Measurements from ENCODE around the gene ZNF407. TPM values are rescaled to one million over a fixed set of nuclear protein-coding genes. Genes with fewer than 3 reads are reported as not detected.

Gene ZNF407
- total RNA-seq, 2 donors from 2014 or later = 11.7 to 22.2 TPM

DNA sequence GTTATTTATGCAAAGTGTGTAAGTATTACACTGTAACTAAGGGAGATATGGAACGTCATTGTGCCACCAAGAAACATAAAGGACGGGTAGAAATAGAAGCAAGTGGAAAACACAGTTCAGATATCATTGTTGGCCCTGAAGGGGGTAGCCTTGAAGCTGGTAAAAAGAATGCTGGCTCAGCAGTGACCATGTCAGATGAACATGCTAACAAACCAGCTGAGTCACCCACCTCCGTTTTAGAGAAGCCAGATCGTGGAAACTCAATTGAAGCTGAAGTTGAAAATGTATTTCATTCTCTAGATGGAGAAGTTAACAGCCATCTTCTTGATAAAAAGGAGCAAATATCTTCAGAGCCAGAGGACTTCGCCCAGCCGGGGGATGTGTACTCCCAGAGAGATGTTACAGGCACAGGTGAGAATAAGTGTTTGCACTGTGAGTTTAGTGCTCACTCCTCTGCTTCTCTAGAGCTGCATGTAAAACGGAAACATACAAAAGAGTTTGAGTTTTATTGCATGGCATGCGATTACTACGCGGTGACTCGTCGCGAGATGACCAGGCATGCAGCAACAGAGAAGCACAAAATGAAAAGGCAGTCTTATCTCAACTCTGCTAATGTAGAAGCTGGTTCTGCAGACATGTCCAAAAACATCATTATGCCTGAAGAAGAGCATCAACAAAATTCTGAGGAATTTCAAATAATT lies 36.1 kb downstream of the ZNF407 start:
- Histone ChIP-seq H3K4me3 (no peak overlapping the region), H3K4me1 (replicated peaks) (no peaks in the 10 kb centered on the region), H3K36me3 (no peaks in the 10 kb centered on the region), H3K27me3 (replicated peaks; ENCODE audit: insufficient read depth) (no peaks in the 10 kb centered on the region), H3K27ac (no peak overlapping the region), H3K9me3 (no peaks in the 10 kb centered on the region)
- TF ChIP-seq POLR2AphosphoS5 (IDR thresholded peaks at IDR 0.05) = no peak
- TF ChIP-seq, protein P1, sequence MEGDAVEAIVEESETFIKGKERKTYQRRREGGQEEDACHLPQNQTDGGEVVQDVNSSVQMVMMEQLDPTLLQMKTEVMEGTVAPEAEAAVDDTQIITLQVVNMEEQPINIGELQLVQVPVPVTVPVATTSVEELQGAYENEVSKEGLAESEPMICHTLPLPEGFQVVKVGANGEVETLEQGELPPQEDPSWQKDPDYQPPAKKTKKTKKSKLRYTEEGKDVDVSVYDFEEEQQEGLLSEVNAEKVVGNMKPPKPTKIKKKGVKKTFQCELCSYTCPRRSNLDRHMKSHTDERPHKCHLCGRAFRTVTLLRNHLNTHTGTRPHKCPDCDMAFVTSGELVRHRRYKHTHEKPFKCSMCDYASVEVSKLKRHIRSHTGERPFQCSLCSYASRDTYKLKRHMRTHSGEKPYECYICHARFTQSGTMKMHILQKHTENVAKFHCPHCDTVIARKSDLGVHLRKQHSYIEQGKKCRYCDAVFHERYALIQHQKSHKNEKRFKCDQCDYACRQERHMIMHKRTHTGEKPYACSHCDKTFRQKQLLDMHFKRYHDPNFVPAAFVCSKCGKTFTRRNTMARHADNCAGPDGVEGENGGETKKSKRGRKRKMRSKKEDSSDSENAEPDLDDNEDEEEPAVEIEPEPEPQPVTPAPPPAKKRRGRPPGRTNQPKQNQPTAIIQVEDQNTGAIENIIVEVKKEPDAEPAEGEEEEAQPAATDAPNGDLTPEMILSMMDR (IDR thresholded peaks at IDR 0.05) = no peak
- TF ChIP-seq POLR2A (IDR thresholded peaks at IDR 0.05) = no peak
- no peak for DNase-seq (ENCODE audit: low spot score)
- 76% methylated on average over 13 of the region's 13 CpGs for WGBS
- intact Hi-C loops (cut with DNase I) = no loop called here

DNA sequence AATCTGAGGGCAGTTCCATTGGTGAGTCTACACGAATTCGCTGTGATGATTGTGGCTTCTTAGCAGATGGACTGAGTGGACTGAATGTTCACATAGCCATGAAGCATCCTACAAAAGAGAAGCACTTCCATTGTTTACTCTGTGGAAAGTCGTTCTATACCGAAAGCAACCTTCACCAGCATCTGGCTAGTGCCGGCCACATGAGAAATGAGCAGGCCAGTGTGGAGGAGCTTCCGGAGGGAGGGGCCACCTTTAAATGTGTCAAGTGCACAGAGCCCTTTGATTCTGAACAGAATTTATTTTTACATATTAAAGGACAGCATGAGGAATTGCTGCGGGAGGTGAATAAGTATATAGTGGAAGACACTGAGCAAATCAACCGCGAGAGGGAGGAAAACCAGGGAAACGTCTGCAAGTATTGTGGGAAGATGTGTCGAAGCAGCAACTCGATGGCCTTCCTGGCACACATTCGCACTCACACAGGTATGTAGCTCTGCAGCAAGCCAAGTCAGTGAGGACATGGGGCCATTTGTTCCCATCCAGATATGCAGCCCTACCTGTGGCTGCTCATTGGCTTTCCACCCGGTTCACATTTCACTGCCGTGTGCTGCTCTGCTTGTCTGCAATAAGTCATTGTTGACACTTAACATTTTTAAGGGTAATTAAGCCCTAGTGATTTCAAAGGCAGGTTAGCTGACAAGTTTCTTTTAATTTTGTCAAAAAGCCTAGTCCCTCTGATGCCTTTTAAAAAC lies 37.7 kb downstream of the ZNF407 start:
- no peaks in the 10 kb centered on the region for H3K27me3 ChIP-seq (replicated peaks; ENCODE audit: insufficient read depth)
- H3K4me3 ChIP-seq = no peak overlapping the region
- DNase-seq (ENCODE audit: low spot score) = no peak
- TF ChIP-seq, protein P1 (IDR thresholded peaks at IDR 0.05) = no peak
- TF ChIP-seq POLR2A (IDR thresholded peaks at IDR 0.05) = no peak
- no peak for TF ChIP-seq POLR2AphosphoS5 (IDR thresholded peaks at IDR 0.05)
- no peaks in the 10 kb centered on the region for H3K9me3 ChIP-seq
- no peaks in the 10 kb centered on the region for H3K36me3 ChIP-seq
- no peak overlapping the region for H3K27ac ChIP-seq
- 72% methylated on average over 15 of the region's 15 CpGs for WGBS
- no peaks in the 10 kb centered on the region for H3K4me1 ChIP-seq (replicated peaks)
- intact Hi-C loops (cut with DNase I) = no loop called here

DNA sequence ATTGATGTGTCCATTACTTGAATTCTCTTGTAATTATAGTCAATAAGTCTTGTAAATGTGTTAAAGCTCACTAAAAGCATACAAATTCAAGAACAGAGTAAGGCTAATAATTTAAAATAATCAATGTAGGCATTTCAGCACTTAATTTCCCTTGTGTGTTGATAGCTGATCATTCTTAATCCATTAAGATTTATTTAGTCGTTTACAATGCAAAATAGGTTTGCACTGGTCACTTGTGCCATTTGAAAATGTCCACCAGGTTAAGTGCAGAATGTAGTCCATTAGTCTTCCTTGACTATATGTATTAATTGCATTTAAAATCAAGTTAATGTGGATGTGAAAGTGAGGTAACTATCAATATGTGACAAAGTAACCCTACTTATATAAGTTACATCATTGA lies 39.4 kb downstream of the ZNF407 start:
- Histone ChIP-seq H3K27ac (no peak overlapping the region), H3K27me3 (replicated peaks; ENCODE audit: insufficient read depth) (no peaks in the 10 kb centered on the region), H3K9me3 (no peaks in the 10 kb centered on the region), H3K4me1 (replicated peaks) (no peaks in the 10 kb centered on the region), H3K36me3 (no peaks in the 10 kb centered on the region), H3K4me3 (no peak overlapping the region)
- TF ChIP-seq POLR2A (IDR thresholded peaks at IDR 0.05) = no peak
- TF ChIP-seq, protein P1 (IDR thresholded peaks at IDR 0.05) = no peak
- no peak for TF ChIP-seq POLR2AphosphoS5 (IDR thresholded peaks at IDR 0.05)
- DNase-seq (ENCODE audit: low spot score) = no peak
- WGBS = 98% methylated on average over 1 of the region's 1 CpG
- intact Hi-C loops (cut with DNase I) = no loop called here

DNA sequence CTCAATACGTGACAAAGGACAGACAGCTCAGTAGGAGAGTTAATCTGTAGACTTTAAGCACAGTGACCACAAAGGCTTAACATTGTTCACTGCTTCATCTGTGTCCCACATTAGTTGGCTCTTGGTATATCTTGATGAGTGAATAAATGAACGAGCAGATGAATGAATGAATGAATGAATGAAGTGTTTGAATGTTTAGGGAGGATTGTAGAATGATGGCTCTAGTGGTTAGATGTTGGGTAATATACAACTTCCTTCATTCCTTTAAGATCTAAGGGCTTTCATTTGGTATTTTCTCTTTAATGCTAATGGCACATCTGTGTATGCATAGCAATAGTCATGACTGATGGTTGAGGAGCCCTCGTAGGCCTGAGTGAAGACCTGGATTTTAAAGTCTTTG lies 40.5 kb downstream of the ZNF407 start:
- WGBS = 87% methylated on average over 3 of the region's 3 CpGs
- no peaks in the 10 kb centered on the region for H3K9me3 ChIP-seq
- H3K36me3 ChIP-seq = no peaks in the 10 kb centered on the region
- no peaks in the 10 kb centered on the region for H3K27me3 ChIP-seq (replicated peaks; ENCODE audit: insufficient read depth)
- no peak for TF ChIP-seq POLR2AphosphoS5 (IDR thresholded peaks at IDR 0.05)
- TF ChIP-seq, protein P1 (IDR thresholded peaks at IDR 0.05) = no peak
- no peak for TF ChIP-seq POLR2A (IDR thresholded peaks at IDR 0.05)
- DNase-seq (ENCODE audit: low spot score) = no peak
- H3K27ac ChIP-seq = no peak overlapping the region
- H3K4me3 ChIP-seq = no peak overlapping the region
- intact Hi-C loops (cut with DNase I) = no loop called here
- no peaks in the 10 kb centered on the region for H3K4me1 ChIP-seq (replicated peaks)

DNA sequence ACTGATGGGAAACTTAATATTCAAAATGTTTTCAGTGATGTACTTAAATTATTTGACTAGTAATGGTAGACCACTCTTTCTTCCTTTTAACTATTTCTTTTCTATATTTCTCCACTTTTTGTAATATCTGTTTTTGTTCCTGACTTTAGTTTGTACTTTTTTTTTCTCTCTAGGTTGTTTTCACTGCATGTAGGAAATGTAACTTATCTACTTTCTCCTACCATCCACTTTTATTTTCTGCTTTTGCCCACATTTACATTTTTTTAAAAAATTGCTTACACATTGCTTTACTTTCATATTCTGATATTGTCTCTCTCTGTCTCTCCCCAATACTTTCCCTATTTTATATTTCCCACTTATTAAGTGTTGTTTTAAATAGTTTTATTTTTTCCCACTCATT lies 47.0 kb downstream of the ZNF407 start:
- H3K4me3 ChIP-seq = no peak overlapping the region
- H3K9me3 ChIP-seq = no peaks in the 10 kb centered on the region
- H3K27me3 ChIP-seq (replicated peaks; ENCODE audit: insufficient read depth) = no peaks in the 10 kb centered on the region
- TF ChIP-seq POLR2A (IDR thresholded peaks at IDR 0.05) = no peak
- TF ChIP-seq, protein P1 (IDR thresholded peaks at IDR 0.05) = no peak
- TF ChIP-seq POLR2AphosphoS5 (IDR thresholded peaks at IDR 0.05) = no peak
- intact Hi-C loops (cut with DNase I) = no loop called here
- H3K36me3 ChIP-seq = no peaks in the 10 kb centered on the region
- no peak overlapping the region for H3K27ac ChIP-seq
- DNase-seq (ENCODE audit: low spot score) = no peak
- H3K4me1 ChIP-seq (replicated peaks) = no peaks in the 10 kb centered on the region
